ENCODE measurements around the gene DGCR6L.
A peak's percentile ranks its signal among the peaks of the same experiment; 100 is the strongest.
"Not testable (repeated sequence)": the region's sequence is repeated elsewhere in the genome, so short reads cannot be mapped to it uniquely, and the experiment has no call there.

The DGCR6L gene

GRCh38 chr22:20319745-20320658, at the start of gene DGCR6L:
Gene DGCR6L (minus strand): TSS chr22:20320060. CDS start chr22:20319988, 72 bp downstream.
- peak; percentile 96 for DNase-seq

DNA sequence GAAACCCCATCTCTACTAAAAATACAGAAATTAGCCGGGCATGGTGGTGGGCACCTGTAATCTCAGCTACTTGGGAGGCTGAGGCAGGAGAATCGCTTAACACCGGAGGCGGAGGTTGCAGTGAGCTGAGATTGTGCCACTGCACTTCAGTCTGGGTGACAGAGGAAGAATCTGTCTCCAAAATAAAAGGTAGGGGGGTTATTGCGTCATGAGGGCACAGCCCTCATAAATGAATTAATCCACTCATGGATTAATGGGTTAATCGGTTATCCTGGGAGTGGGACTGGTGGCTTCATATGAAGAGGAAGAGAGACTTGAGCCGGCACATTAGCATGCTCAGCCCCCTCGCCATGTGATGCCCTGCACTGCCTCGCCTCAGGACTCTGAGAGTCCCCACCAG, 49.0 kb upstream of the DGCR6L start:
- DNase-seq: not testable (repeated sequence)

GRCh38 chr22:20366841-20367240, 47.0 kb upstream of the DGCR6L start:
- DNase-seq: not testable (repeated sequence)

- DNase-seq: peak; percentile 6
Measured at GRCh38 chr22:20364335-20365260, 44.7 kb upstream of the DGCR6L start.

DNA sequence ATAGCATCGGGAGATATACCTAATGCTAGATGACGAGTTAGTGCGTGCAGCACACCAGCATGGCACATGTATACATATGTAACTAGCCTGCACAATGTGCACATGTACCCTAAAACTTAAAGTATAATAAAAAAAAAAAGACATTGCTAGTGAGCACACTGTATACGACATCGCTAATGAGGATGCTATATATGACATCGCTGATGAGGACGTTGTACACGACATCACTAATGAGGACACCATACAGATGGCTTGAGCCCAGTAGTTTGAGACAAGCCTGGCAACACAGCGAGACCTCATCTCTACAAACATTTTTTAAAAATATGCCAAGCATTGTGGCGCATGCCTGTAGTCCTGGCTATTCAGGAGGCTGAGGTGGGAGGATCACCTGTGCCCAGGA, 42.5 kb upstream of the DGCR6L start:
- DNase-seq: not testable (repeated sequence)

- not testable (repeated sequence) for DNase-seq
Measured at GRCh38 chr22:20361752-20362229, 41.9 kb upstream of the DGCR6L start.

GRCh38 chr22:20360866-20361751, 41.2 kb upstream of the DGCR6L start:
- not testable (repeated sequence) for DNase-seq

DNA sequence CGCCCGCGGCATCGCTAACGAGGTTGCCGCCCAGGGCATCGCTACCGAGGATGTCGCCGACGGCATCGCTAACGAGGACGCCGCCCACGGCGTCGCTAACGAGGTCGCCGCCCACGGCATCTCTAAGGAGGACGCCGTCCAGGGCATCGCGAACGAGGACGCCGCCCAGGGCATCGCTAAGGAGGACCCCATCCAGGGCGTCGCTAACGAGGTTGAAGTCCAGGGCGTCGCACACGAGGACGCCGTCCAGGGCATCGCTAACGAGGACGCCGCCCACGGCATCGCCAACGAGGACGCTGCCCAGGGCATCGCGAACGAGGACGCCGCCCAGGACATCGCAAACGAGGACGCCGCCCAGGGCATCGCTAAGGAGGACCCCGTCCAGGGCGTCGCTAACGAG, 40.4 kb upstream of the DGCR6L start:
- DNase-seq: not testable (repeated sequence)

DNA sequence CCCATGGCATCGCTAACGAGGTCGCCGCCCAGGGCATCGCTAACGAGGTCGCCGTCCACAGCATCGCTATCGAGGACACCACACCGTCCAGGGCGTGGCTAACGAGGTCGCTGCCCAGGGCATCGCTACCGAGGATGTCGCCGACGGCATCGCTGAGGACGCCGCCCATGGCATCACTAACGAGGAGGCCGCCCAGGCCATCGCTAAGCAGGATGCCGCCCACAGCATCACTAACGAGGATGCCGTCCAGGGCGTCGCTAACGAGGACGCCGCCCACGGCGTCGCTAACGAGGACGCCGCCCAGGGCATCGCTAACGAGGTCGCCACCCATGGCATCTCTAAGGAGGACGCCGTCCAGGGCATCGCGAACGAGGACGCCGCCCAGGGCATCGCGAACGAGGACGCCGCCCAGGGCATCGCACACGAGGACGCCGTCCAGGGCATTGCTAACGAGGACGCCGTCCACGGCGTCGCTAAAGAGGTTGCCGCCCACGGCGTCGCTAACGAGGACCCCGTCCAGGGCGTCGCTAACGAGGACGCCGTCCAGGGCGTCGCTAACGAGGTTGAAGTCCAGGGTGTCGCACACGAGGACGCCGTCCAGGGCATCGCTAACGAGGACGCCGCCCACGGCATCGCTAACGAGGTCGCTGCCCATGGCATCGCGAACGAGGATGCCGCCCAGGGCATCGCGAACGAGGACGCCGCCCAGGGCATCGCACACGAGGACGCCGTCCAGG, 38.8 kb upstream of the DGCR6L start:
- DNase-seq: not testable (repeated sequence)

DNA sequence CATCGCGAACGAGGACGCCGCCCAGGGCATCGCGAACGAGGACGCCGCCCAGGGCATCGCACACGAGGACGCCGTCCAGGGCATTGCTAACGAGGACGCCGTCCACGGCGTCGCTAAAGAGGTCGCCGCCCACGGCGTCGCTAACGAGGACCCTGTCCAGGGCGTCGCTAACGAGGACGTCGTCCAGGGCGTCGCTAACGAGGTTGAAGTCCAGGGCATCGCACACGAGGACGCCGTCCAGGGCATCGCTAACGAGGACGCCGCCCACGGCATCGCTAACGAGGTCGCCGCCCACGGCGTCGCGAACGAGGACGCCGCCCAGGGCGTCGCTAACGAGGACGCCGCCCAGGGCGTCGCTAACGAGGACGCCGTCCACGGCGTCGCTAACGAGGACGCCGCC, 38.1 kb upstream of the DGCR6L start:
- not testable (repeated sequence) for DNase-seq

DNA sequence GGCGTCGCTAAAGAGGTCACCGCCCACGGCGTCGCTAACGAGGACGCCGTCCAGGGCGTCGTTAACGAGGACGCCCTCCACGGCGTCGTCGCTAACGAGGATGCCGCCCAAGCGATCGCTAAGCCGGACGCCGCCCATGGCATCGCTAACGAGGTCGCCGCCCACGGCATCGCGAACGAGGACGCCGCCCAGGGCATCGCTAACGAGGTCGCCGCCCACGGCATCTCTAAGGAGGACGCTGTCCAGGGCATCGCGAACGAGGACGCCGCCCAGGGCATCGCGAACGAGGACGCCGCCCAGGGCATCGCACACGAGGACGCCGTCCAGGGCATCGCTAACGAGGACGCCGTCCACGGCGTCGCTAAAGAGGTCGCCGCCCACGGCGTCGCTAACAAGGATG, 37.0 kb upstream of the DGCR6L start:
- not testable (repeated sequence) for DNase-seq

DNA sequence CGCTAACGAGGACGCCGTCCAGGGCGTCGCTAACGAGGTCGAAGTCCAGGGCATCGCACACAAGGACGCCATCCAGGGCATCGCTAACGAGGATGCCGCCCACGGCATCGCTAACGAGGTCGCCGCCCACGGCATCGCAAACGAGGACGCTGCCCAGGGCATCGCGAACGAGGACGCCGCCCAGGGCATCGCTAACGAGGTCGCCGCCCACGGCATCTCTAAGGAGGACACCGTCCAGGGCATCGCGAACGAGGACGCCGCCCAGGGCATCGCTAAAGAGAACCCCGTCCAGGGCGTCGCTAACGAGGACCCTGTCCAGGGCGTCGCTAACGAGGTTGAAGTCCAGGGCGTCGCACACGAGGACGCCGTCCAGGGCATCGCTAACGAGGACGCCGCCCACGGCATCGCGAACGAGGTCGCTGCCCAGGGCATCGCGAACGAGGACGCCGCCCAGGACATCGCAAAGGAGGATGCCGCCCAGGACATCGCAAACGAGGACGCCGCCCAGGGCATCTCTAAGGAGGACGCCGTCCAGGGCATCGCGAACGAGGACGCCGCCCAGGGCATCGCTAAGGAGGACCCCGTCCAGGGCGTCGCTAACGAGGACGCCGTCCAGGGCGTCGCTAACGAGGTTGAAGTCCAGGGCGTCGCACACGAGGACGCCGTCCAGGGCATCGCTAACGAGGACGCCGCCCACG, 36.2 kb upstream of the DGCR6L start:
- not testable (repeated sequence) for DNase-seq

DNA sequence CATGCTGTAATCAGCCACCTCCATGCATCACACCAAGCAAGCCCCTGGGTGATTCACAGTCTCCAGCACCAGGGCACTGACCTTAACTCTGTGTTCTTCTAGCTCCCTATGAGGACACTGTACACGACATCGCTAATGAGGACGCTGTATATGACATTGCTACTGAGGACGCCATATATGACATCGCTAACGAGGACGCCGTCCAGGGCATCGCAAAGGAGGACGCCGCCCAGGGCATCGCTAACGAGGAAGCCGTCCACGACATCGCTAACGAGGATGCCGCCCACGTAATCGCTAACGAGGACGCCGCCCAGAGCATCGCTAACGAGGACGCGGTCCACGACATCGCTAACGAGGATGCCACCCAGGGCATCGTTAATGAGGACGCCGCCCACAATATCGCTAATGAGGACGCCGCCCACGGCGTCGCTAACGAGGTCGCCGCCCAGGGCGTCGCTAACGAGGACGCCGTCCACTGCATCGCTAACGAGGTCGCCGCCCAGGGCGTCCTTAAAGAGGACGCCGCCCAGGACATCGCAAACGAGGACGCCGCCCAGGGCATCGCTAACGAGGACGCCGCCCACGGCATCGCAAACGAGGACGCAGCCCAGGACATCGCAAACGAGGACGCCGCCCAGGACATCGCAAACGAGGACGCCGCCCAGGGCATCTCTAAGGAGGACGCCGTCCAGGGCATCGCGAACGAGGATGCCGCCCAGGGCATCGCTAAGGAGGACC, 34.5 kb upstream of the DGCR6L start:
- no peak for DNase-seq

DNA sequence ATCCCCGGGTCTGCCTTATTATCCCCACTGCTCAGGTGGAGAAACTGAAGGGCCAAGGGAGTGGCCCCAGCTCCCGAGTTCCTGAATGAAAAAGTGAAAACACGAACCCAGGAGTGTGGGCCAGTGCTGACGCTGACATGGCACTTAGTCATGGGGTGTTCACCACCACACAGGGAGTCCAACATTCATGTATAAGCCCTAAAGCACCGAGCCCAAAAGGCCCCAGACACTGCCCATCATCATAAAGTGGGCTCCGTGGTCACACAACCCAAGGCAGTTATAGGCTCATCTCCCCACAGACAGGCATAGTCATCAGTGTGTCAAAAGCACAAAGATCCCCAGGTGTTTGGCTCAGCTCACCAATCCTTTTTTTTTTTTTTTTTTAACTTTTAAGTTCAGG, 32.7 kb upstream of the DGCR6L start:
- not testable (repeated sequence) for DNase-seq

DNA sequence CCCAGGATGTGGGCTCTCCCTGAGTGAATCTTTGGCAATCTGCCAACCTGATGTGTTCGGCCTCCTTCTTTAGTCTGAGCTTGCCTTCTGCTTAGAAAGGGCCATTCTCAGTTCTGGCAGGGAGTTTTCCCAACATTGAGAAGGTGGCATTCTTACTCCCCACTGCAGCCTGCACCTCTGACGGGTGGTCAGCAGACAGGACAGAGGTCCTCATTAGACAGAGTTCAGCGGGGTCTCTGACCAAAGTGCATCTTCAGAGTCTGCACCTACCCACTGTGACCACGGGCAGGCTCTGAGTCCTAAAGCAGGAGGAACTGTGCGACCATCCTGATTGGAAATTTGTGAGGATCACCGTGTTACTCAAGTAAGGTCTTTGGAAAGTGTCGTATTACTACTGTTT, 26.7 kb upstream of the DGCR6L start:
- DNase-seq: not testable (repeated sequence)

GRCh38 chr22:20338291-20338690, 18.4 kb upstream of the DGCR6L start:
- not testable (repeated sequence) for DNase-seq

GRCh38 chr22:20337807-20338206, 17.9 kb upstream of the DGCR6L start:
- DNase-seq: not testable (repeated sequence)

GRCh38 chr22:20336561-20336960, 16.7 kb upstream of the DGCR6L start:
- not testable (repeated sequence) for DNase-seq

DNA sequence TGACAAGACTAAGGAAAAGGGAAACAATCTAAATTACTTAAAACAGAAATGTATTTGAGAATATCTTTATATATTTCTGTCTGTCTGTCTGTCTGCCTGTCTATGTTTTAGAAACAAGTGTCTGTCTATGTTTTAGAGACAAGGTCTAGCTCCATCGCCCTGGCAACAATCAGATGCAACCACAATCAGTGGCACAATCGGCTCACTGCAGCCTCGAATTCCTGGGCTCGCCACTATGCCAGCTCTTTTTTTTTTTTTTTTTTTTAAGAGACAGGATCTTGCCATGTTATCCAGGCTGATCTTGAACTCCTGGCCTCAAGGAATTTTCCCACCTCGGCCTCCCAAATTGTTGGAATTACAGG, 8.7 kb upstream of the DGCR6L start:
- DNase-seq: not testable (repeated sequence)

DNA sequence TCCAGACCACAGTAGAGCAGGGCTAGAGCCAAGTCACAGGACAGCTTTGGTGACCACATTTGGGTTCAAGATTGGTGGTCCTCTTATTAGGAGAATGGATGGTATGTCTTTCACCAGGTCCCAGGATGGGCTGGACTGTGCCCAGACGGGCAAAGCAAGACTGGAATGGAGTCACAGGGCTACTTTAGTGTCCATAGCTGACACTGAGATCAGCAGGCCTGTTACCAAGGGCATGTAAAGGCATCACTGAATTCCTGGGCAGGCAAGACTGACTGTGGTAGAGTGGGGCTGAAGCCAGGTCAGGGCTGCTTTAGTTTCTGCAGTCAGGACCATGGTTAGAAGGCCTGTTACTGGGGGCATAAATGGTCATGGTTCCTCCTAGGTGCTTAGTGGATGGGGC, 6.1 kb upstream of the DGCR6L start:
- not testable (repeated sequence) for DNase-seq
